SKM-1 treated with dmso at 0.1 percent for 144 hours (cell line): ENCODE results near the gene KPTN.

ENCODE experiments used
- DNase-seq: peaks from one replicate; lab custom pipeline; 2025; ENCODE audit not compliant: unreplicated experiment; lab: John Stamatoyannopoulos, UW

KPTN gene

GRCh38 chr19:47509170-47509847 lies 25.3 kb upstream of the KPTN start:
- DNase-seq: no peak

GRCh38 chr19:47508721-47509120 lies 24.7 kb upstream of the KPTN start:
- DNase-seq: no peak

GRCh38 chr19:47507924-47508553 lies 24.0 kb upstream of the KPTN start:
- no peak for DNase-seq

- no peak for DNase-seq
Measured at GRCh38 chr19:47507012-47507411, 23.0 kb upstream of the KPTN start.

- DNase-seq: no peak
Measured at GRCh38 chr19:47506459-47506858, 22.4 kb upstream of the KPTN start.

- no peak for DNase-seq
Measured at GRCh38 chr19:47505506-47505905, 21.5 kb upstream of the KPTN start.

GRCh38 chr19:47503826-47504150 lies 19.8 kb upstream of the KPTN start:
- no peak for DNase-seq

GRCh38 chr19:47503130-47503825 lies 19.3 kb upstream of the KPTN start:
- no peak for DNase-seq

GRCh38 chr19:47499863-47500830 lies 16.1 kb upstream of the KPTN start:
- DNase-seq: no peak

GRCh38 chr19:47499371-47499770 lies 15.4 kb upstream of the KPTN start:
- no peak for DNase-seq

GRCh38 chr19:47498561-47498960 lies 14.5 kb upstream of the KPTN start:
- no peak for DNase-seq

GRCh38 chr19:47497821-47498520 lies 14.0 kb upstream of the KPTN start:
- DNase-seq: no peak

GRCh38 chr19:47497050-47497766 lies 13.2 kb upstream of the KPTN start:
- DNase-seq: no peak

GRCh38 chr19:47495478-47496372 lies 11.7 kb upstream of the KPTN start:
- DNase-seq: no peak

GRCh38 chr19:47494729-47495128 lies 10.7 kb upstream of the KPTN start:
- DNase-seq: no peak

- DNase-seq: no peak
Measured at GRCh38 chr19:47494211-47494547, 10.2 kb upstream of the KPTN start.

GRCh38 chr19:47493378-47494210 lies 9.6 kb upstream of the KPTN start:
- no peak for DNase-seq
